DND-41 (cell line): ENCODE measurements around the gene SLC8A3.

Experiments
- ATAC-seq: fragments of 200-7000 bp; cut with Tn5 transposase; 3 replicates; pipeline ENCODE4 v1.9.1; 2021; ENCODE audit warnings: low read depth; ENCODE audit not compliant: insufficient read depth
- DNase-seq: peaks from one replicate; pipeline ENCODE4 v3.0.0-alpha.2; 2020
- H2AFZ ChIP-seq: 2 replicates; pipeline ENCODE4 v1.6.0; 2012; ENCODE audit warnings: low read depth, low read length
- H3K27ac ChIP-seq: 2 replicates; pipeline ENCODE4 v1.5.1; 2012; ENCODE audit warnings: low read length, inconsistent platforms
- H3K27me3 ChIP-seq: fragments of 200-600 bp; sonication (generic); 2 replicates; pipeline ENCODE4 v1.6.0; 2012; ENCODE audit warnings: low read length, mild to moderate bottlenecking, inconsistent platforms; ENCODE audit not compliant: insufficient read depth, poor library complexity
- H3K36me3 ChIP-seq: 2 replicates; pipeline ENCODE4 v1.5.1; 2012; ENCODE audit warnings: low read length, inconsistent platforms; ENCODE audit not compliant: insufficient read depth
- H3K4me1 ChIP-seq: 2 replicates; pipeline ENCODE4 v1.5.1; 2012; ENCODE audit warnings: mild to moderate bottlenecking, low read length; ENCODE audit not compliant: insufficient read depth
- H3K4me2 ChIP-seq: 2 replicates; pipeline ENCODE4 v1.6.0; 2012; ENCODE audit warnings: mild to moderate bottlenecking, moderate library complexity, low read length, inconsistent platforms; ENCODE audit not compliant: insufficient read depth
- H3K4me3 ChIP-seq, 2 experiments: fragments of 200-600 bp in 1 of 2; shearing (Covaris generic) in 1 of 2; 2 replicates each; pipeline ENCODE4 v1.5.1; 2012 to 2016; ENCODE audit warnings: inconsistent platforms in 2 of 2, low read length in 2 of 2, mild to moderate bottlenecking in 2 of 2, low read depth in 1 of 2, moderate library complexity in 1 of 2
- H3K79me2 ChIP-seq: 2 replicates; pipeline ENCODE4 v1.6.0; 2012; ENCODE audit warnings: low read length, inconsistent platforms; ENCODE audit not compliant: insufficient read depth
- H3K9ac ChIP-seq: 2 replicates; pipeline ENCODE4 v1.6.0; 2012; ENCODE audit warnings: low read depth, mild to moderate bottlenecking, inconsistent platforms, low read length, moderate library complexity
- H3K9me3 ChIP-seq: 2 replicates; pipeline ENCODE4 v1.5.1; 2012; ENCODE audit warnings: low read length, moderate library complexity, mild to moderate bottlenecking, inconsistent platforms; ENCODE audit not compliant: insufficient read depth, severe bottlenecking
- H4K20me1 ChIP-seq: 2 replicates; pipeline ENCODE4 v1.6.0; 2012; ENCODE audit warnings: low read length; ENCODE audit not compliant: insufficient read depth
- CTCF ChIP-seq: IDR thresholded peaks from 2 replicates; pipeline ENCODE4 v1.5.1; 2012; ENCODE audit warnings: borderline replicate concordance, low read length, moderate library complexity, mild to moderate bottlenecking; ENCODE audit not compliant: poor library complexity, severe bottlenecking; ENCODE audit errors: extremely low read depth
- EZH2 ChIP-seq: IDR thresholded peaks from 3 replicates; pipeline ENCODE4 v1.6.1; 2012; ENCODE audit warnings: borderline replicate concordance, low read depth, mild to moderate bottlenecking, moderate library complexity, low read length, inconsistent platforms; ENCODE audit not compliant: severe bottlenecking

SLC8A3 gene

GRCh38 chr14:70032447-70032846 lies 156.3 kb downstream of the SLC8A3 start:
- Histone ChIP-seq H3K4me3 (no peak overlapping the region), H3K79me2 (no peaks in the 10 kb centered on the region), H3K9me3 (no peaks in the 10 kb centered on the region), H4K20me1 (no peaks in the 10 kb centered on the region), H2AFZ (no peak overlapping the region), H3K27ac (no peak overlapping the region), H3K27me3 (no peaks in the 10 kb centered on the region), H3K9ac (no peak overlapping the region), H3K4me2 (no peak overlapping the region), H3K36me3 (no peaks in the 10 kb centered on the region), H3K4me1 (no peaks in the 10 kb centered on the region)
- no peak for TF ChIP-seq EZH2
- no peak for TF ChIP-seq CTCF
- ATAC-seq: no peak
- no peak for DNase-seq

- no peak for ATAC-seq
- Histone ChIP-seq H3K36me3 (no peaks in the 10 kb centered on the region), H3K27ac (no peak overlapping the region), H3K4me2 (no peak overlapping the region), H3K27me3 (no peaks in the 10 kb centered on the region), H2AFZ (no peak overlapping the region), H3K9me3 (no peaks in the 10 kb centered on the region), H4K20me1 (no peaks in the 10 kb centered on the region), H3K4me1 (no peaks in the 10 kb centered on the region), H3K9ac (no peak overlapping the region), H3K4me3 (no peak overlapping the region), H3K79me2 (no peaks in the 10 kb centered on the region)
- DNase-seq: no peak
- TF ChIP-seq CTCF: no peak
- TF ChIP-seq EZH2: no peak
Observed at GRCh38 chr14:70032016-70032415, 156.7 kb downstream of the SLC8A3 start.

GRCh38 chr14:70029296-70030132 lies 159.2 kb downstream of the SLC8A3 start:
- H3K36me3 ChIP-seq: no peaks in the 10 kb centered on the region
- TF ChIP-seq EZH2 (no peak), CTCF (no peak)
- H3K27ac ChIP-seq: no peak overlapping the region
- H3K9ac ChIP-seq: no peak overlapping the region
- no peaks in the 10 kb centered on the region for H3K4me1 ChIP-seq
- no peaks in the 10 kb centered on the region for H3K79me2 ChIP-seq
- no peak overlapping the region for H3K4me3 ChIP-seq
- H3K4me2 ChIP-seq: no peak overlapping the region
- 0 out of 2 replicates have a peak, but pooled peaks cover 2% of the 10 kb centered on the region for H4K20me1 ChIP-seq
- ATAC-seq: no peak
- H3K9me3 ChIP-seq: no peaks in the 10 kb centered on the region
- DNase-seq: no peak
- H3K27me3 ChIP-seq: no peaks in the 10 kb centered on the region
- no peak overlapping the region for H2AFZ ChIP-seq
